GM19193 (cell line): ENCODE data around the gene MAPK14.

Source experiments
- POLR2A ChIP-seq: IDR thresholded peaks from 4 replicates; pipeline ENCODE4 v1.6.1; 2011; ENCODE audit not compliant: insufficient read depth, insufficient read length; ENCODE audit errors: extremely low read depth

The MAPK14 gene

GRCh38 chr6:36120018-36120417 is 92.4 kb downstream of the MAPK14 start:
- no peak for TF ChIP-seq POLR2A

- no peak for TF ChIP-seq POLR2A
Observed at GRCh38 chr6:36120539-36120938, 92.9 kb downstream of the MAPK14 start.

GRCh38 chr6:36120979-36121786 is 93.6 kb downstream of the MAPK14 start:
- no peak for TF ChIP-seq POLR2A

DNA sequence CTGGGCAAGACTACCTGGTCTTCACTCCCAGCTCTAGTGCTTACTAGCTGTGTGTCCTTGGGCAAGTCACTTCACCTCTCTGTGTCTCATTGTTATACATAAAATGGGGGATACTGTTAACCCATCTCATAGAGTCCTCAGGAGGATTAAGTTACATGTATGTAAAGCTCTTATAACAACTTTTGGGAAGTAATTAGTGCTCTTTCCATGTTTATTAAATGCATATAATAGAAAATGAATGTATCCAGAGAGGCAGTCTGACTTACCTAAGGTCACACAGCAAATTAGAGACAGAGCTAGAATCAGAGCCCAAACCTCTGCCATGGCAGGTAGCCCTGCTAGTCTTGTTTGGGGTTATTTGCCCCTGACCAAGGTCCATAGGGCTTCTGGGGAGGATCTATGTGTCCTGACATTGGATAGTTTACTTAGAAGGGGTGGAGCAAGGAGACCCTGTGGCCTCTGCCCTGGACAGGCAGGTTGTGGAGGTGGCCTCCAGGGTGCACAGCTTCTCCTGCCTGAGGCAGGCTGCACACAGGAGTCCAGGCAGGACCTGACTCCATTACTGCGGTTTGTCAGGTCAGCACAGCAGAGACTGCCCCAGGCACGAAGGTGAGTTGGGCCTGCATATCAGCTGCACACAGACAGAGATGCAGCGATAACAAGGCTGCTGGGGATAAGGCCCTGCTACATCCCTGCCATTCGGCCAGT is 94.3 kb downstream of the MAPK14 start:
- no peak for TF ChIP-seq POLR2A

DNA sequence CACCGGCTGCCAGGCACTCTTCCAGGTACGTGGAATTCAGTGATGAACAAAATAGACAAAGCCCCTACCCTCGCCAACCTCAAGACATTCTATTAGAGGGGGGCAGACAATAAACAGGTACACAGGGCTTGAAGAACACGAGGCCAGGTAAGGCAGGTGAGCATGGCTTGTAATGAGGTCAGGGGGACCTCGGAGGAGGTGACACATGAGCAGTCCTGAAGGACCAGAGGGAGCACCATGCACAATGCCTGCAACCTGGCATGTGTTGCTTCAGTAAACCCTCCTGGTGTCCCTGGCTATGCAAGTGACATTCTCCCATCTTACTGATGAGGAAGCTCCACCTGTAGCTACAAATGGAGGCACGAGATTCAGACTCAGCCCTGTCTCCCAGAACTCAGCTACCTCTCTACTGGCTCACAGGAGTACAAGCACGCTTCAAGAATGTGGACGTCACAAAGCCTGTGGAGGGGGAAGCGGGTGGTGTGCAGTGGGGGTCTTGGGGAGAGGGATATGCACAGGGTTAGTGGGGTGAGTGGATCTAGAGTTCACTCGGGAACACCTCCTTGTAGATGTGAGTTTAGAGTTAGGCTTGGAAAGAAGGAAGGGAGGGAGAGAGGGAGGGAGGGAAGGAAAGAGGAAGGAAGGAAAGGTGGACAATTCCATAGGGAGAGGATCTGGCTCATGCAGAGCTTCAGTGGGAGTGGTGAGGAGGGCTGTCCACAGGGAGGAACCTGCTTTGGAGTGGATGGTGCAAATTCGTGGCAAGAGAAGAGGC is 95.1 kb downstream of the MAPK14 start:
- TF ChIP-seq POLR2A = no peak

- TF ChIP-seq POLR2A = no peak
Observed at GRCh38 chr6:36123270-36124139, 95.9 kb downstream of the MAPK14 start.

DNA sequence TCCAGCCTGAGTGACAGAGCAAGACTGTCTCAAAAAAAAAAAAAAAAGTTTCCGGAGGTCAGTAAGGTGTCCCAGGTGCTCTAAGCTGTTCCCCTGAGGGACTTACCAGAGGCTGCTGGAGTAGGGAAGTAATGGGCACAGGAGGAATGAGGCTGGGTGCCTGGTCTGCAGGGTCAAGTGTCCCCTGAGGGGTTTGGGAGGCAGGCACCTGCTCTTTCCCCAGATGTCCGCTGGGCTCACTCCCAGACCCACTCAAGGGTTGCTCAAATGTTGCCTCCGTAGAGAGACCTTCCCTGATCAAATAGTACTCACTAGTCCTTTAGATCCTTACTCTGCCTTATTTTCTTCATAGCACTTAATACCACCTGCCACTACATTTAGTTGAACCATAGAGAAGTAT is 97.3 kb downstream of the MAPK14 start:
- no peak for TF ChIP-seq POLR2A

- no peak for TF ChIP-seq POLR2A
Observed at GRCh38 chr6:36125575-36125974, 98.0 kb downstream of the MAPK14 start.

GRCh38 chr6:36126121-36126520 is 98.5 kb downstream of the MAPK14 start:
- TF ChIP-seq POLR2A = no peak

DNA sequence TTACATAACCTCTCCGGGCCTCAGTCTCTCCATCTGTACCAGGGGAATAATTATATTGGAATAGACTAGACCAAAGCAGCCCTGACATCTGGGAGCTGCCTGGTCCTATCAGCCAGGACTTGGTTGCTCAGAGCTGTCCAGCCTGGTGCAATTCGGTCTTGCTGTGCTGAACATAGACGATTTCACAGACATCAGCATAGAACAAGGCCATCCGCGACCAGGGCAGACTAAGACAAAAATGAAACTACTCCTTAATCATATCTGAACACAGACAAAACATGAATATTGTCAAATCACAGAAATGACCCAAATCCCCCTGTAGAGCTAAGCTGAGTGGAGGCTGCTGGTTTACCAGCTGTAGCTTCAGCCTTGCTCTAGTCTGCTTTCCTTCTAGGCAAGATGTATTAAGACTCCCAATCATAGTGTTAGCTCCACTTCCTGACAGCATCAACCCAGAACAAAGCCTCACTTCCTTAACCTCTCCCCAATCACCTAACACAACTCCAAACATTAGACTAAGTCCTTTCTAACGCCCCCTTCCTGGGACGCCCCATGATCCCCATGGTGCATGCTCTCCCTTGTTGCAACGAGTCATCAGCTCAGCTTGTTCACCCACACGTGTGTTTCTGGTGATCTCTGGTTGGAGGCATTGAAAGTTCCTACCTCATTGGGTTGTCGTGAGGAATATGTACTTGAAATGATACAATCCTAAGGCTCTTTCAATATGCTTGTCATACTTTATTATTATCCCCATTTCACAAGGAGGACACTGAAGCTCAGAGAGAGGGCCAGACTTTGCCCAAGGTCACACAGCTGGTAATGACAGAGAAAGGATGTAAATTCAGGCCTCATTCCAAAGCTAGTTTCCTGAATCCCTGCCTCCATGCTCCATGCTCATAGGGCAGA is 99.2 kb downstream of the MAPK14 start:
- no peak for TF ChIP-seq POLR2A

DNA sequence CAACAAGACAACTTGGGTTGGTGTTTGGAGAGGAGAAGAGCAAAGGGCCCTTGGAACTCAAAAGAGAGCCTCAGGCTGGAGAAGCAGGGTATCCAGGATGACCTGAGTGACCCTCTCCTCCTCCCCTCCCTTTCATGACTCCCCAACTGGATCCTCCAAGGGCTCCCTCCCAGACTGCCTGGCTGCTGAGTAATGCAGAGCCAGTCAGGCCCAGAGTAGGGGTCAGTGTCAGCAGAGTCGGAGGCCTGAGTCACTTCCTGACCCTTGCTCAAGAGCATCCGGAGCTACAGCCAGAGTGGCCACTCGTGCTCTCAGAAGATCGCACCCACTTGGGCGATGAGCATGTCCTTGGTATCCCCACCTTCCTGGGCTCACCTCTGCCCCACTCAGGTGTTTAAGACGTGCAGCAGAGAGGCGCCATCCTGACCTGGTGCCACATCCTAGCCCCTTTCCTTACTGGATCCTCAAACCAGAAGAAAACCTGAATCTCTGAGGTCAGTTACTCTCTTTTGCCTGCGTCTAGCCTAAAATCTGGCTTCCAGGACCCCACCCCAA is 99.9 kb downstream of the MAPK14 start:
- no peak for TF ChIP-seq POLR2A

DNA sequence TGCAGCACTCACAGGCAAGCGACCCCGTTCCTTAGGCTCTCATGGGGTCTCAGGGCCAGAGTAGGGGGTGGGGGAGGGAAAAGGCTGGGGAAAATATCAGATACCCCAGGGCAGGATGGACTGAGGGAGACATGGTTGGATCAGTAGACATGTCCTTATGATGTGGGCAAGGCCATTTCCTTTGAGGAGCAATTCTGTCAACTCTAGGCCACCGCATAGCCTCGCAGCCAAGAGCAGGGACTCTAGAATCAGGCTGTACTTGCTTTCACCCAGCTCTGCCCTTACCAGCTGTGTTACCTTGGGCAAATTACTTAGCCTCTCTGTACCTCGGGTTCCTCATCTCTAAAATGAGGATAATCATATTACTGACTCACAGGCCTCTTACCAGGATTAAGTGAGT is 100.5 kb downstream of the MAPK14 start:
- TF ChIP-seq POLR2A = no peak

DNA sequence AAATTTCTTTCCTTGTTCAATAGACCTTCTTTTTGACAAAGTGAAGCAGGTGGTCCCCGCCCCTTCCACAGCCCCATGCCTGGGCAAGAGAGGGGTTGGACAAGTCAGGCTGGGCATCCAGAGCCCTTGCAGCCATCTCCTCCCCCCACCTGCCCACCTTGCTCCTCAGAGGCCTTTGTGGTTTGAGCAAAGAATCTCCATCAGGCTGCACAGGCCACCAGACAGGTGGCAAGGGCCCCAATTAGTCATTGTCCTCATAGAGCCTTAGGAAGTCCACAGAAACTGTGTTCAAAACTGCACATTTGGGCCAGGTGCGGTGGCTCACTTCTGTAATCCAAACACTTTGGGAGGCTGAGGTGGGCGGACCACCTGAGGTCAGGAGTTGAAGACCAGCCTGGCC is 101.2 kb downstream of the MAPK14 start:
- no peak for TF ChIP-seq POLR2A
